Panc1 (cell line): ENCODE data around the gene DNMT3A. TPM values are rescaled to one million over a fixed set of nuclear protein-coding genes. Genes with fewer than 3 reads are reported as not detected.

Experiments used
- ATAC-seq: fragments of 200-7000 bp; cut with Tn5 transposase; 2 replicates; pipeline ENCODE4 v1.9.1; 2020; ENCODE audit warnings: mild to moderate bottlenecking, moderate library complexity
- BruUV-seq: library from RNA; stranded (reverse); fragments of 400-500 nt; replicated peaks from 2 replicates; lab custom pipeline; 2021; lab: Mats Ljungman, UMichigan
- CTCF ChIA-PET: fragments of 300-600 bp; sonication (Branson Sonifier 250); formaldehyde crosslinking; loops from one replicate; lab custom pipeline; 2022; ENCODE audit warnings: antibody characterized with exemption; lab: Charles Lee
- POLR2A ChIA-PET: fragments of 300-600 bp; sonication (Branson Sonifier 250); formaldehyde crosslinking; loops from one replicate; lab custom pipeline; 2022; ENCODE audit warnings: antibody characterized with exemption; lab: Charles Lee
- DNase-seq: peaks from one replicate; pipeline ENCODE4 v3.0.0-alpha.2; 2010; ENCODE audit warnings: low read depth, low spot score
- H3K27ac ChIP-seq: 2 replicates; pipeline ENCODE4 v1.5.1; 2011; ENCODE audit warnings: mild to moderate bottlenecking, low read length, inconsistent platforms
- H3K27me3 ChIP-seq: fragments of 200-500 bp; sonication (Bioruptor generic); 2 replicates; pipeline ENCODE4 v1.6.0; 2014; ENCODE audit warnings: low read length, inconsistent platforms; ENCODE audit not compliant: control insufficient read depth, insufficient read depth
- H3K36me3 ChIP-seq: fragments of 200-500 bp; sonication (Bioruptor generic); 2 replicates; pipeline ENCODE4 v1.5.1; 2014; ENCODE audit warnings: inconsistent platforms, mild to moderate bottlenecking, low read length, moderate library complexity; ENCODE audit not compliant: control insufficient read depth, insufficient read depth
- H3K4me1 ChIP-seq: 2 replicates; pipeline ENCODE4 v1.5.1; 2011; ENCODE audit warnings: inconsistent platforms, mild to moderate bottlenecking, low read length, moderate library complexity; ENCODE audit not compliant: control insufficient read depth, insufficient read depth
- H3K4me3 ChIP-seq, 2 experiments: 2 replicates each; pipeline ENCODE4 v1.5.1; 2011 to 2012; ENCODE audit warnings: low read depth in 2 of 2, low read length in 2 of 2, mild to moderate bottlenecking in 2 of 2, inconsistent platforms in 1 of 2, moderate library complexity in 1 of 2
- H3K9me3 ChIP-seq: fragments of 200-500 bp; sonication (Bioruptor generic); 2 replicates; pipeline ENCODE4 v1.5.1; 2014; ENCODE audit warnings: low read depth, mild to moderate bottlenecking, inconsistent platforms, low read length, moderate library complexity; ENCODE audit not compliant: control insufficient read depth, insufficient read depth
- POLR2AphosphoS5 ChIP-seq: IDR thresholded peaks from 2 replicates; pipeline ENCODE4 v1.6.1; 2012; ENCODE audit warnings: mild to moderate bottlenecking, low read depth, low read length, moderate library complexity
- SIN3A ChIP-seq: IDR thresholded peaks from 2 replicates; pipeline ENCODE4 v1.6.1; 2012; ENCODE audit warnings: low read depth, mild to moderate bottlenecking, low read length, moderate library complexity, borderline replicate concordance; ENCODE audit not compliant: insufficient read depth
- TCF7L2 ChIP-seq: IDR thresholded peaks from 2 replicates; pipeline ENCODE4 v1.6.1; 2011; ENCODE audit warnings: mild to moderate bottlenecking, low read depth, low read length, inconsistent platforms
- in situ Hi-C: cut with HindIII; loops from 2 replicates; pipeline ENCODE4 v1.10.0; 2016; ENCODE audit warnings: low sequenced_read_pairs, low pct_unique_long_range_greater_than_20kb
- intact Hi-C: fragments of 100-400 bp; cut with micrococcal nuclease; formaldehyde crosslinking; loops from one replicate; pipeline ENCODE4 v1.10.0; 2022; ENCODE audit not compliant: unreplicated experiment
- total RNA-seq: library from RNA; stranded (reverse); gene quantifications from one replicate; pipeline ENCODE4 v1.2.1, GENCODE V29; 2021; ENCODE audit not compliant: unreplicated experiment
- TF ChIP-seq, protein P1 (sequence below), 2 experiments: IDR thresholded peaks; 2 replicates each; pipeline ENCODE4 v1.6.1; 2011 to 2012; ENCODE audit warnings: low read depth in 2 of 2, control low read depth in 1 of 2, low read length in 1 of 2, mild to moderate bottlenecking in 1 of 2, moderate library complexity in 1 of 2; ENCODE audit not compliant: insufficient read depth in 1 of 2
- TF ChIP-seq, protein P2 (sequence below): fragments of 450-650 bp; IDR thresholded peaks from 2 replicates; pipeline ENCODE4 v1.5.1; 2017; ENCODE audit warnings: mild to moderate bottlenecking

Gene DNMT3A
- total RNA-seq, 1 experiment from 2014 or later, result 29.3 TPM

DNA sequence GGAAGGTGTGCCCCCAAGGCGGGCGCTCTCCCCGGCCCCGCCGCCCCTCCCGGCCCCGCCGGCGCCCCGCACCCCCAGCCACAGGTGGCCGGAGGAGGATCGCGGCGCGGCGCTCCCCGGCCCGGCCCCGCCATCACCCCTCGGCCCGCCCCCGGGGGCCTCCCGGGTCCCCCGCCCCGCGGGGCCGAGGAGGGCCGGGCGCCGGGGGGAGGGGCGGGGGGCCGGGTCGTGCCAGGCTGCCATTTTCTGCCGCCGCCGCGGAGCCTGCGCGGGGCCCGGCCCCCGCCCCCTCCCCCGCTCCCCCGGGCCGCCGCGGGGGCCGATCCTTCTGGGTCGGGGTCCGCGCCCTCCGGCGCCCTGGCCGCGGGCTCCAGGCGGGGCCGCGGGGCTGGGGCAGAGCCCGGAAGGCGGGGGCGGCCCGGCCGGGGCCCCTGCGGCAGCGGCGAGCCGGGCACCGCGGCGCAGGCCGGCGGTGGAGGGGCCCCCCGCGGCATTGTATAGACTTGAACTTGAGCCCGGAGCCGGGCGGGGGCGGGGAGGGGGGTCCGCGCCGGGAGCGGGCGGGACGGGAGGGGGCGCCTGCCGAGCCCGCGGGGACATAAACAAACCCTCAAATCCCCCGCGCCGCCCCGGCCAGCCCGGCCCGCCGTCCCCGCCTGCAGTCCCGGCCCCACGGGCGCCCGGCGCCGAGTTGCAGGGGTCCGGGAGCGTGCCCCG is 556 bp downstream of the DNMT3A start:
- no peaks in the 10 kb centered on the region for H3K36me3 ChIP-seq
- peak; percentile 6 for ATAC-seq
- ChIA-PET POLR2A (no interaction called here), CTCF (no interaction called here)
- H3K4me3 ChIP-seq, result peak overlapping the region; percentile 54 to 61; a peak in 3 of 4 replicates
- no peaks in the 10 kb centered on the region for H3K4me1 ChIP-seq
- intact Hi-C loops (no loop called here), in situ Hi-C loops (no loop called here)
- no peaks in the 10 kb centered on the region for H3K27me3 ChIP-seq
- TF ChIP-seq SIN3A, result no peak
- TF ChIP-seq, protein P1, sequence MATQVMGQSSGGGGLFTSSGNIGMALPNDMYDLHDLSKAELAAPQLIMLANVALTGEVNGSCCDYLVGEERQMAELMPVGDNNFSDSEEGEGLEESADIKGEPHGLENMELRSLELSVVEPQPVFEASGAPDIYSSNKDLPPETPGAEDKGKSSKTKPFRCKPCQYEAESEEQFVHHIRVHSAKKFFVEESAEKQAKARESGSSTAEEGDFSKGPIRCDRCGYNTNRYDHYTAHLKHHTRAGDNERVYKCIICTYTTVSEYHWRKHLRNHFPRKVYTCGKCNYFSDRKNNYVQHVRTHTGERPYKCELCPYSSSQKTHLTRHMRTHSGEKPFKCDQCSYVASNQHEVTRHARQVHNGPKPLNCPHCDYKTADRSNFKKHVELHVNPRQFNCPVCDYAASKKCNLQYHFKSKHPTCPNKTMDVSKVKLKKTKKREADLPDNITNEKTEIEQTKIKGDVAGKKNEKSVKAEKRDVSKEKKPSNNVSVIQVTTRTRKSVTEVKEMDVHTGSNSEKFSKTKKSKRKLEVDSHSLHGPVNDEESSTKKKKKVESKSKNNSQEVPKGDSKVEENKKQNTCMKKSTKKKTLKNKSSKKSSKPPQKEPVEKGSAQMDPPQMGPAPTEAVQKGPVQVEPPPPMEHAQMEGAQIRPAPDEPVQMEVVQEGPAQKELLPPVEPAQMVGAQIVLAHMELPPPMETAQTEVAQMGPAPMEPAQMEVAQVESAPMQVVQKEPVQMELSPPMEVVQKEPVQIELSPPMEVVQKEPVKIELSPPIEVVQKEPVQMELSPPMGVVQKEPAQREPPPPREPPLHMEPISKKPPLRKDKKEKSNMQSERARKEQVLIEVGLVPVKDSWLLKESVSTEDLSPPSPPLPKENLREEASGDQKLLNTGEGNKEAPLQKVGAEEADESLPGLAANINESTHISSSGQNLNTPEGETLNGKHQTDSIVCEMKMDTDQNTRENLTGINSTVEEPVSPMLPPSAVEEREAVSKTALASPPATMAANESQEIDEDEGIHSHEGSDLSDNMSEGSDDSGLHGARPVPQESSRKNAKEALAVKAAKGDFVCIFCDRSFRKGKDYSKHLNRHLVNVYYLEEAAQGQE (IDR thresholded peaks at IDR 0.05; ENCODE audit: insufficient read depth in 1 of 2, low read depth in 2 of 2, low read length in 1 of 2), result no peak
- TF ChIP-seq, protein P2, sequence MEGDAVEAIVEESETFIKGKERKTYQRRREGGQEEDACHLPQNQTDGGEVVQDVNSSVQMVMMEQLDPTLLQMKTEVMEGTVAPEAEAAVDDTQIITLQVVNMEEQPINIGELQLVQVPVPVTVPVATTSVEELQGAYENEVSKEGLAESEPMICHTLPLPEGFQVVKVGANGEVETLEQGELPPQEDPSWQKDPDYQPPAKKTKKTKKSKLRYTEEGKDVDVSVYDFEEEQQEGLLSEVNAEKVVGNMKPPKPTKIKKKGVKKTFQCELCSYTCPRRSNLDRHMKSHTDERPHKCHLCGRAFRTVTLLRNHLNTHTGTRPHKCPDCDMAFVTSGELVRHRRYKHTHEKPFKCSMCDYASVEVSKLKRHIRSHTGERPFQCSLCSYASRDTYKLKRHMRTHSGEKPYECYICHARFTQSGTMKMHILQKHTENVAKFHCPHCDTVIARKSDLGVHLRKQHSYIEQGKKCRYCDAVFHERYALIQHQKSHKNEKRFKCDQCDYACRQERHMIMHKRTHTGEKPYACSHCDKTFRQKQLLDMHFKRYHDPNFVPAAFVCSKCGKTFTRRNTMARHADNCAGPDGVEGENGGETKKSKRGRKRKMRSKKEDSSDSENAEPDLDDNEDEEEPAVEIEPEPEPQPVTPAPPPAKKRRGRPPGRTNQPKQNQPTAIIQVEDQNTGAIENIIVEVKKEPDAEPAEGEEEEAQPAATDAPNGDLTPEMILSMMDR, result no peak
- no peak for TF ChIP-seq TCF7L2
- TF ChIP-seq POLR2AphosphoS5, result no peak
- no TSS peak for BruUV-seq
- no peak overlapping the region for H3K27ac ChIP-seq
- DNase-seq, result no peak
- no peaks in the 10 kb centered on the region for H3K9me3 ChIP-seq

DNA sequence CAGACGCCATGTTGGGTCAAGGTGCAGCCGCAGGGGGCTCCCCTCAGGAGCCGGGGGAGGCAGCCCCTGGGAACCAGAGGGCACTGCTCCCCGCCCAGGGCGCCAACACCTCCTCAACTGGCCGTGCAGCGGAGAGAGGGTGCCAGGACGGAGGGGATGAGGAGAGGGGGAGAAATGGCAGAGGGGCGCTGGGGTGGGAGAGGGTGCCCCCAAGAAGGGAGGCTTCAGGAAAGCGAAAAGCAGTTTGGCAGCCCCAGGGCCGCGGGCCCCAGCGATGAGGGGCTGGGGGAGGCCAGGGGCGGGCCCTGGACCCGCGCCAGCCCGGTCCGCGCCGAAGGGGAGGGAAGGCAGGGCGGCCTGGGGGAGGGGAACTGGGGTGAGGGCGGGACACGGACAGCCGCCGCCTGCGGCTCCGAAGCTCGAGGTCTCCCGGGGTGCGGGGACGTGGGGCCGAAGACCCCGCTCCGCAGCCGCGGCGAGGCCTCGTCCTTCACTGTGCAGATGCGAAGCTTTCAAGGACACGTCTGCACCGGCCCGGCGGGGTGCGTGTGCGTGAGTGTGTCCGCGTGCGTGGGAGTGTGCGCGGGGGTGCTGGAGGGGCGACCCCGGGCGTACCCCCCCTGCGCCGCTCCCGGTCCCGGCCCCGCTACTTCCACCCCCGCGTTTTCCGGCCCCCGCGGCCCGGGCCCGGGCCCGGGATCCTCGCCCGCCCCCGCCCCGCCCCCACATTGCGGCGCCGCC is 1.4 kb downstream of the DNMT3A start:
- Histone ChIP-seq H3K27ac (no peak overlapping the region), H3K4me1 (no peaks in the 10 kb centered on the region), H3K4me3 (peak overlapping the region; percentile 54 to 61), H3K36me3 (no peaks in the 10 kb centered on the region), H3K27me3 (no peaks in the 10 kb centered on the region), H3K9me3 (no peaks in the 10 kb centered on the region)
- no TSS peak for BruUV-seq
- DNase-seq, result no peak
- ChIA-PET POLR2A (no interaction called here), CTCF (no interaction called here)
- intact Hi-C loops (no loop called here), in situ Hi-C loops (no loop called here)
- ATAC-seq, result no peak
- TF ChIP-seq, protein P1 (IDR thresholded peaks at IDR 0.05; ENCODE audit: insufficient read depth in 1 of 2, low read depth in 2 of 2, low read length in 1 of 2), result no peak
- TF ChIP-seq, protein P2, result no peak
- TF ChIP-seq POLR2AphosphoS5, result no peak
- no peak for TF ChIP-seq TCF7L2
- no peak for TF ChIP-seq SIN3A
